ENCODE measurements around the gene SLC44A2.

- TF ChIP-seq CTCF (optimal IDR thresholded peaks at IDR 0.05 in 1 of 3, IDR thresholded peaks at IDR 0.05 in 1 of 3, conservative IDR thresholded peaks at IDR 0.05 in 1 of 3; ENCODE audit: extremely low read depth in 1 of 3, insufficient read depth in 2 of 3, low read length in 3 of 3) (no peak), EZH2 (IDR thresholded peaks at IDR 0.05; ENCODE audit: low read length) (no peak)
Observed at GRCh38 chr19:10654610-10655456, 29.5 kb downstream of the SLC44A2 start.
